Caco-2 (cell line): ENCODE data around the gene LSM7. TPM values are rescaled to one million over a fixed set of nuclear protein-coding genes. Genes with fewer than 3 reads are reported as not detected.

ENCODE experiments used
- BruUV-seq: library from RNA; stranded (reverse); fragments of 400-500 nt; replicated peaks from 2 replicates; lab custom pipeline; 2021; lab: Mats Ljungman, UMichigan
- CTCF ChIA-PET: fragments of 300-600 bp; sonication (Branson Sonifier 250); formaldehyde crosslinking; loops from one replicate; lab custom pipeline; 2022; ENCODE audit warnings: antibody characterized with exemption; lab: Charles Lee
- POLR2A ChIA-PET: fragments of 300-600 bp; sonication (Branson Sonifier 250); formaldehyde crosslinking; loops from one replicate; lab custom pipeline; 2022; ENCODE audit warnings: antibody characterized with exemption; lab: Charles Lee
- DNase-seq, 2 experiments: peaks; one replicate each; pipeline versions ENCODE4 v3.0.0 to v3.0.0-alpha.2; 2020 to 2022
- H3K27me3 ChIP-seq: replicated peaks from 2 replicates; pipeline ENCODE4 v1.6.0; 2011; ENCODE audit warnings: low read length; ENCODE audit not compliant: control insufficient read depth, insufficient read depth
- H3K36me3 ChIP-seq: 2 replicates; pipeline ENCODE4 v1.5.1; 2011; ENCODE audit warnings: low read length; ENCODE audit not compliant: control insufficient read depth, insufficient read depth
- H3K4me1 ChIP-seq: fragments of 250-450 bp; sonication (Bioruptor Pico); 2 replicates; pipeline ENCODE4 v1.5.1; 2020; ENCODE audit warnings: mild to moderate bottlenecking
- H3K4me3 ChIP-seq: 2 replicates; pipeline ENCODE4 v1.5.1; 2011; ENCODE audit warnings: low read depth, mild to moderate bottlenecking, control low read depth, low read length
- H3K9me3 ChIP-seq: fragments of 250-450 bp; sonication (Bioruptor Pico); 2 replicates; pipeline ENCODE4 v1.5.1; 2020; ENCODE audit warnings: mild to moderate bottlenecking, moderate library complexity
- H3K27ac Mint-ChIP-seq: one replicate; pipeline ENCODE4 v1.8.0; 2022; ENCODE audit warnings: mixed read lengths; ENCODE audit not compliant: unreplicated experiment
- H3K27me3 Mint-ChIP-seq: one replicate; pipeline ENCODE4 v1.8.0; 2022; ENCODE audit warnings: mixed read lengths; ENCODE audit not compliant: insufficient read depth, unreplicated experiment
- H3K36me3 Mint-ChIP-seq: one replicate; pipeline ENCODE4 v1.8.0; 2022; ENCODE audit warnings: mild to moderate bottlenecking, mixed read lengths; ENCODE audit not compliant: insufficient read depth, unreplicated experiment
- H3K4me1 Mint-ChIP-seq: one replicate; pipeline ENCODE4 v1.8.0; 2022; ENCODE audit warnings: low read depth, mixed read lengths; ENCODE audit not compliant: unreplicated experiment
- H3K4me3 Mint-ChIP-seq: one replicate; pipeline ENCODE4 v1.8.0; 2022; ENCODE audit warnings: mild to moderate bottlenecking, moderate library complexity, mixed read lengths; ENCODE audit not compliant: unreplicated experiment
- H3K9me3 Mint-ChIP-seq: one replicate; pipeline ENCODE4 v1.8.0; 2022; ENCODE audit warnings: mixed read lengths; ENCODE audit not compliant: unreplicated experiment
- CTCF ChIP-seq, 2 experiments: fragments of 200-600 bp in 1 of 2; IDR thresholded peaks; 1 replicate in 1 of 2; 2 replicates in 1 of 2; pipeline versions ENCODE4 v1.5.1 to v1.8.0; 2011 to 2022; ENCODE audit warnings: antibody characterized with exemption in 1 of 2, control low read depth in 1 of 2, inconsistent platforms in 1 of 2, low read depth in 1 of 2, low read length in 1 of 2, mild to moderate bottlenecking in 1 of 2, moderate library complexity in 1 of 2; ENCODE audit not compliant: insufficient read depth in 1 of 2, severe bottlenecking in 1 of 2, unreplicated experiment in 1 of 2
- intact Hi-C: fragments of 100-400 bp; cut with micrococcal nuclease; formaldehyde crosslinking; loops from one replicate; pipeline ENCODE4 v1.10.0; 2022; ENCODE audit not compliant: unreplicated experiment
- total RNA-seq: library from RNA; stranded (reverse); gene quantifications from 2 replicates; pipeline ENCODE4 v1.2.3, GENCODE V29; 2022

The LSM7 gene
- total RNA-seq, 1 experiment from 2014 or later = 141 TPM

GRCh38 chr19:2325281-2326046, 2.9 kb downstream of the LSM7 start:
- intact Hi-C loops = no loop called here
- TF ChIP-seq CTCF (IDR thresholded peaks at IDR 0.05; ENCODE audit: insufficient read depth in 1 of 2, low read depth in 1 of 2, low read length in 1 of 2, severe bottlenecking in 1 of 2, unreplicated experiment in 1 of 2) = no peak
- Mint-ChIP-seq H3K36me3 (peaks cover 49% of the 10 kb centered on the region), H3K4me1 (peaks cover 13% of the 10 kb centered on the region), H3K9me3 (no peaks in the 10 kb centered on the region), H3K4me3 (no peak overlapping the region), H3K27me3 (no peaks in the 10 kb centered on the region), H3K27ac (no peak overlapping the region)
- DNase-seq = no peak
- no peaks in the 10 kb centered on the region for H3K27me3 ChIP-seq
- H3K4me3 ChIP-seq = no peak overlapping the region
- peaks cover 1% of the 10 kb centered on the region; the same call in 1 of the 2 replicates for H3K36me3 ChIP-seq
- ChIA-PET POLR2A (no interaction called here), CTCF (interaction anchor here (1.0 kb wide), 1 partner anchor 90 kb away, joined by 3 read pairs; the partner anchor contains the start of gene PLEKHJ1)
- H3K9me3 ChIP-seq = no peaks in the 10 kb centered on the region
- H3K4me1 ChIP-seq = peaks cover 14% of the 10 kb centered on the region
- no TSS peak for BruUV-seq

GRCh38 chr19:2324220-2324948, 4.0 kb downstream of the LSM7 start:
- Mint-ChIP-seq H3K4me3 (no peak overlapping the region), H3K4me1 (peaks cover 3% of the 10 kb centered on the region), H3K27ac (no peak overlapping the region), H3K36me3 (peaks cover 38% of the 10 kb centered on the region), H3K27me3 (no peaks in the 10 kb centered on the region), H3K9me3 (no peaks in the 10 kb centered on the region)
- no TSS peak for BruUV-seq
- no peak for TF ChIP-seq CTCF (IDR thresholded peaks at IDR 0.05; ENCODE audit: insufficient read depth in 1 of 2, low read depth in 1 of 2, low read length in 1 of 2, severe bottlenecking in 1 of 2, unreplicated experiment in 1 of 2)
- Histone ChIP-seq H3K4me1 (0 out of 2 replicates have a peak, but pooled peaks cover 3% of the 10 kb centered on the region), H3K27me3 (no peaks in the 10 kb centered on the region), H3K9me3 (no peaks in the 10 kb centered on the region), H3K4me3 (no peak overlapping the region), H3K36me3 (peaks cover 1% of the 10 kb centered on the region; the same call in 1 of the 2 replicates)
- CTCF ChIA-PET = no interaction called here
- POLR2A ChIA-PET = interaction anchor here (0.6 kb wide), 1 partner anchor 10 kb away, joined by 3 read pairs; no protein-coding TSS in a partner anchor
- DNase-seq = no peak
- intact Hi-C loops = no loop called here

GRCh38 chr19:2323707-2324106, 4.7 kb downstream of the LSM7 start:
- no peaks in the 10 kb centered on the region for H3K9me3 ChIP-seq
- no peak for DNase-seq
- intact Hi-C loops = no loop called here
- Mint-ChIP-seq H3K4me3 (no peak overlapping the region), H3K9me3 (no peaks in the 10 kb centered on the region), H3K4me1 (no peaks in the 10 kb centered on the region), H3K36me3 (peaks cover 31% of the 10 kb centered on the region), H3K27me3 (no peaks in the 10 kb centered on the region), H3K27ac (no peak overlapping the region)
- POLR2A ChIA-PET = no interaction called here
- no TSS peak for BruUV-seq
- no peak for TF ChIP-seq CTCF (IDR thresholded peaks at IDR 0.05; ENCODE audit: insufficient read depth in 1 of 2, low read depth in 1 of 2, low read length in 1 of 2, severe bottlenecking in 1 of 2, unreplicated experiment in 1 of 2)
- H3K4me1 ChIP-seq = 0 out of 2 replicates have a peak, but pooled peaks cover 3% of the 10 kb centered on the region
- CTCF ChIA-PET = no interaction called here
- H3K27me3 ChIP-seq = no peaks in the 10 kb centered on the region
- H3K4me3 ChIP-seq = no peak overlapping the region
- peaks cover 1% of the 10 kb centered on the region; the same call in 1 of the 2 replicates for H3K36me3 ChIP-seq
